K562 (cell line): ENCODE results near the gene HIP1R. TPM values are rescaled to one million over a fixed set of nuclear protein-coding genes. Genes with fewer than 3 reads are reported as not detected.

Experiments
- ATAC-seq: fragments of 200-7000 bp; cut with Tn5 transposase; 3 replicates; pipeline ENCODE4 v1.9.1; 2020; ENCODE audit warnings: moderate library complexity
- BruUV-seq: library from RNA; stranded (reverse); fragments of 400-500 nt; replicated peaks from 2 replicates; lab custom pipeline; 2021; lab: Mats Ljungman, UMichigan
- CTCF ChIA-PET: fragments of 300-600 bp; formaldehyde crosslinking; extraction: SDS; loops from one replicate; lab custom pipeline; 2021; ENCODE audit warnings: low intra/inter-chr PET ratio; lab: Yijun Ruan, JAX
- POLR2A ChIA-PET: fragments of 300-600, 350-650 bp; sonication (Branson Sonifier 250); formaldehyde crosslinking; extraction: SDS; loops from one replicate; lab custom pipeline; 2021; ENCODE audit warnings: antibody characterized with exemption, inconsistent platforms; lab: Yijun Ruan, JAX
- DNase-seq, 4 experiments: peaks; one replicate each; pipeline versions ENCODE4 v3.0.0 to v3.0.0-alpha.2; 2011 to 2018; ENCODE audit warnings: low spot score in 3 of 4, mixed read lengths in 3 of 4; ENCODE audit errors: extremely low read depth in 1 of 4
- FAIRE-seq: peaks from 2 replicates; lab custom pipeline; 2011; peaks lifted over from hg19 to GRCh38; lab: Jason Lieb, UNC
- H2AFZ ChIP-seq: 2 replicates; pipeline ENCODE4 v1.6.0; 2011; ENCODE audit warnings: low read depth, low read length, control low read depth, inconsistent platforms
- H3K27ac ChIP-seq: fragments of 200-600 bp; 3 replicates; pipeline ENCODE4 v1.8.0; 2011; ENCODE audit warnings: low read depth, mild to moderate bottlenecking, control low read depth, inconsistent platforms, low read length, moderate library complexity, mixed read lengths; ENCODE audit errors: extremely low read depth
- H3K27me3 ChIP-seq, 2 experiments: fragments of 300-600 bp in 1 of 2; 2 replicates in 1 of 2; 3 replicates in 1 of 2; pipeline versions ENCODE4 v1.6.0 to v1.8.0; 2011; ENCODE audit warnings: inconsistent platforms in 2 of 2, low read length in 2 of 2, mild to moderate bottlenecking in 1 of 2, mixed read lengths in 1 of 2, moderate library complexity in 1 of 2; ENCODE audit not compliant: control insufficient read depth in 2 of 2, insufficient read depth in 2 of 2
- H3K36me3 ChIP-seq: fragments of 300-600 bp; 3 replicates; pipeline ENCODE4 v1.8.0; 2011; ENCODE audit warnings: mild to moderate bottlenecking, low read length, inconsistent platforms; ENCODE audit not compliant: control insufficient read depth, insufficient read depth
- H3K4me1 ChIP-seq, 2 experiments: fragments of 200-600 bp in 1 of 2; replicated peaks in 1 of 2; 2 replicates in 1 of 2; 3 replicates in 1 of 2; pipeline versions ENCODE4 v1.5.1 to v1.8.0; 2011; ENCODE audit warnings: inconsistent platforms in 2 of 2, low read length in 2 of 2, mild to moderate bottlenecking in 1 of 2, mixed read lengths in 1 of 2, moderate library complexity in 1 of 2; ENCODE audit not compliant: control insufficient read depth in 2 of 2, insufficient read depth in 2 of 2
- H3K4me2 ChIP-seq: 2 replicates; pipeline ENCODE4 v1.6.1; 2011; ENCODE audit warnings: low read length, control low read depth, inconsistent platforms, mixed read lengths; ENCODE audit not compliant: insufficient read depth
- H3K4me3 ChIP-seq: fragments of 200-600 bp; sonication (generic), shearing (Covaris generic); 2 replicates; pipeline ENCODE4 v1.5.1; 2016; ENCODE audit warnings: control low read depth, inconsistent platforms
- H3K79me2 ChIP-seq: fragments of 200-600 bp; 3 replicates; pipeline ENCODE4 v1.8.0; 2011; ENCODE audit warnings: low read length, inconsistent platforms; ENCODE audit not compliant: control insufficient read depth, insufficient read depth
- H3K9ac ChIP-seq, 2 experiments: 2 replicates each; pipeline versions ENCODE4 v1.6.0 to v1.6.1; 2011; ENCODE audit warnings: low read depth in 2 of 2, low read length in 2 of 2, control low read depth in 1 of 2, inconsistent platforms in 1 of 2, mild to moderate bottlenecking in 1 of 2, mixed read lengths in 1 of 2; ENCODE audit not compliant: insufficient read depth in 1 of 2
- H3K9me1 ChIP-seq: one replicate; pipeline ENCODE4 v1.6.0; 2011; ENCODE audit warnings: inconsistent platforms, mild to moderate bottlenecking, low read length, moderate library complexity; ENCODE audit not compliant: control insufficient read depth, insufficient read depth
- H3K9me3 ChIP-seq: replicated peaks from 2 replicates; pipeline ENCODE4 v1.5.1; 2011; ENCODE audit warnings: low read depth, low read length, inconsistent platforms; ENCODE audit not compliant: control insufficient read depth, insufficient read depth
- H4K20me1 ChIP-seq: replicated peaks from 2 replicates; pipeline ENCODE4 v1.6.1; 2011; ENCODE audit warnings: low read length, inconsistent platforms, mixed read lengths; ENCODE audit not compliant: control insufficient read depth, insufficient read depth
- E2F5 ChIP-seq: sonication (generic); formaldehyde crosslinking; IDR thresholded peaks from 2 replicates; pipeline ENCODE4 v1.8.0; 2022; ENCODE audit warnings: mild to moderate bottlenecking, missing genetic modification reagents
- ELK3 ChIP-seq: fragments of 450-650 bp; formaldehyde crosslinking; IDR thresholded peaks from 2 replicates; pipeline ENCODE4 v1.4.0; 2020; ENCODE audit warnings: mild to moderate bottlenecking
- POLR2AphosphoS2 ChIP-seq: IDR thresholded peaks from 2 replicates; pipeline ENCODE4 v1.6.1; 2012; ENCODE audit warnings: low read length, improper control_type of control experiment
- PURB ChIP-seq: sonication (generic); formaldehyde crosslinking; IDR thresholded peaks from 2 replicates; pipeline ENCODE4 v1.9.0; 2021; ENCODE audit warnings: low read depth, mild to moderate bottlenecking, missing genetic modification reagents
- SOX6 ChIP-seq: fragments of 450-650 bp; IDR thresholded peaks from 2 replicates; pipeline ENCODE4 v1.6.1; 2014; ENCODE audit warnings: mild to moderate bottlenecking
- ZKSCAN1 ChIP-seq: fragments of 150-350 bp; IDR thresholded peaks from 2 replicates; pipeline ENCODE4 v1.6.1; 2016; ENCODE audit warnings: low read depth, low read length
- WGBS: fragments of 100-300 bp; shearing (Covaris generic); methylation state at CpG from one replicate; pipeline ENCODE4 v1.1.6; 2016; ENCODE audit warnings: low coverage, mixed read lengths; ENCODE audit not compliant: insufficient coverage; ENCODE audit errors: missing lambda C conversion rate; 5-methylcytosine and 5-hydroxymethylcytosine counted together
- in situ Hi-C: fragments of 300-500 bp; cut with MboI; formaldehyde crosslinking; loops from 4 replicates; pipeline ENCODE4 v1.15.0; 2018; ENCODE audit warnings: inconsistent platforms, mixed read lengths
- intact Hi-C: fragments of 100-400 bp; cut with micrococcal nuclease; formaldehyde crosslinking; loops from 2 replicates; pipeline ENCODE4 v1.14.2; 2022
- polyA plus RNA-seq, 8 experiments: library from polyadenylated mRNA; depleted of rRNA in 4 of 8; stranded (reverse) in 5 of 8; unstranded in 3 of 8; fragments of >200 nt; fragmentation: Nextera tagmentation in 2 of 8; fragmentation: Illumina TruSeq in 1 of 8; extraction: Ambion mirVana in 2 of 8; extraction: Trizol in 1 of 8; gene quantifications; 2 replicates each; pipeline versions ENCODE4 v1.2.1 to v1.2.3, GENCODE V29; 2011 to 2014; ENCODE audit warnings: inconsistent platforms in 1 of 8, missing spikeins in 1 of 8
- total RNA-seq, 7 experiments: library from RNA; depleted of rRNA in 6 of 7; stranded (reverse); fragments of >200 nt in 6 of 7; fragmentation: Illumina TruSeq in 2 of 7; extraction: Trizol in 2 of 7; gene quantifications; 2 replicates each; pipeline versions ENCODE4 v1.2.1 to v1.2.3, GENCODE V29; 2011 to 2021; ENCODE audit warnings: low replicate concordance in 1 of 7
- TF ChIP-seq, protein P1 (sequence below): fragments of 200-600 bp; sonication (generic); IDR thresholded peaks from one replicate; pipeline ENCODE4 v1.6.1; 2012; ENCODE audit warnings: mild to moderate bottlenecking, low read depth, low read length, inconsistent platforms

HIP1R gene
- total and polyA plus RNA-seq, 9 of the 15 experiments (the other 6 are each of a cell fraction or from before 2014, with no cell fraction given): 0.15 to 31.0 (median 14.2) TPM

DNA sequence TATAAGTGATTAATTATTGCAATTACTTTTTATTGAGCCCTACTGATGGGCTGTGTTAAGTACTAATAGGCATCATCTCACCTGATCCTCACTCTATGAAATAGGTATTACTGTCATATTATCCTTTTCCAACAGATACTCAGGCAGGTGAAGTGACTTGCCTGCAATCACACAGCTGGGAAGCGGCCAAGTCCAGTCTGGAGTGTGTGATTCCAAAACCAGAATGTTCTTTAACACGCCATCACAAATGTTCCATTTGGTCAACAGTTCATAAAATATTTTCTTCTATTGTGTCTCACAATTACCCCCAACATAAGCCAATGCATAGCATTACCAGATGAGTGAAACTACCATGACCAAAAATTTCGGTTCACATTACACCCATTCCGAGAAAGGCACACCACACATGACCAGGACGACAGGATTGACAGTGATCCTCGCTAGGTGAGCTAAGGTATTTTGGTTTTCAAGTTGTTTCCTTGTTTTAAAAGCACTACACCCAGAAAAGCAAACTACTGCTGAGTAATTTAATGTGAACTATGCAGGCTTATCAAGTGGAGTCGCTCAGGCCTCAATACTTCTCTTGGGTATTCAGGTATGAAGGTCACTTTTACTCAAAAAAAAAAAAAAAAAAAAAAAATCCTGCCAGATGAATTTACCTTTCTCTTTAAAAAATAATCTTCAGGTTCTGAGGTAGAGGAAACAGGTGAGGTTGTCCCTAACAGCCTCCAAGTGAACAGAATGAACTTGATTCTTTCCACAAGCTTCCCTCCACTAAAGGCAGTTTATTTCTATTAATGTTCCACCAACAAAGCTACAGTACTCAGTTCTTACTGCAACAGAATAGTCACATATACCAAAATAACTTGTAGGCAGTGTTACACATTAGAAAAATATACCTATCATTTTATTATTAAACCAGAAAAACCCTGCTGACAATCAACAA is 58.2 kb downstream of the HIP1R start:
- TSS peak; percentile 23 for BruUV-seq
- peaks cover 27 to 54% of the 10 kb centered on the region in 2 experiments for H3K4me1 ChIP-seq
- H3K4me2 ChIP-seq: peak overlapping the region; percentile 92
- 42% methylated on average over 7 of the region's 7 CpGs for WGBS
- peak overlapping the region; percentile 92; the same call in 2 of the 3 replicates for H3K27ac ChIP-seq
- H3K9me3 ChIP-seq: no peaks in the 10 kb centered on the region
- no peak for ATAC-seq
- H3K79me2 ChIP-seq: peaks cover 73% of the 10 kb centered on the region
- no peak overlapping the region for H2AFZ ChIP-seq
- CTCF ChIA-PET: no interaction called here
- intact Hi-C loops (no loop called here), in situ Hi-C loops (no loop called here)
- H3K9ac ChIP-seq: peak overlapping the region in 1 of 2 experiments; percentile 95; a peak in 1 of 4 replicates
- no peak for DNase-seq
- POLR2A ChIA-PET: interaction anchor here (0.6 to 1.8 kb wide), 6 partner anchors 7 to 191 kb away, joined by 3 to 6 read pairs (median 4); no protein-coding TSS in a partner anchor
- H4K20me1 ChIP-seq: peaks cover 24% of the 10 kb centered on the region
- peak overlapping the region; percentile 86; the same call in 1 of the 2 replicates for H3K4me3 ChIP-seq
- no peaks in the 10 kb centered on the region for H3K27me3 ChIP-seq
- FAIRE-seq: no peak
- peaks cover 18% of the 10 kb centered on the region; the same call in 2 of the 3 replicates for H3K36me3 ChIP-seq
- no peaks in the 10 kb centered on the region for H3K9me1 ChIP-seq
- TF ChIP-seq ZKSCAN1 (no peak), POLR2AphosphoS2 (no peak), PURB (no peak), E2F5 (CRISPR knock-in tag) (no peak), SOX6 (no peak), ELK3 (CRISPR knock-in tag) (no peak)
- TF ChIP-seq, protein P1, sequence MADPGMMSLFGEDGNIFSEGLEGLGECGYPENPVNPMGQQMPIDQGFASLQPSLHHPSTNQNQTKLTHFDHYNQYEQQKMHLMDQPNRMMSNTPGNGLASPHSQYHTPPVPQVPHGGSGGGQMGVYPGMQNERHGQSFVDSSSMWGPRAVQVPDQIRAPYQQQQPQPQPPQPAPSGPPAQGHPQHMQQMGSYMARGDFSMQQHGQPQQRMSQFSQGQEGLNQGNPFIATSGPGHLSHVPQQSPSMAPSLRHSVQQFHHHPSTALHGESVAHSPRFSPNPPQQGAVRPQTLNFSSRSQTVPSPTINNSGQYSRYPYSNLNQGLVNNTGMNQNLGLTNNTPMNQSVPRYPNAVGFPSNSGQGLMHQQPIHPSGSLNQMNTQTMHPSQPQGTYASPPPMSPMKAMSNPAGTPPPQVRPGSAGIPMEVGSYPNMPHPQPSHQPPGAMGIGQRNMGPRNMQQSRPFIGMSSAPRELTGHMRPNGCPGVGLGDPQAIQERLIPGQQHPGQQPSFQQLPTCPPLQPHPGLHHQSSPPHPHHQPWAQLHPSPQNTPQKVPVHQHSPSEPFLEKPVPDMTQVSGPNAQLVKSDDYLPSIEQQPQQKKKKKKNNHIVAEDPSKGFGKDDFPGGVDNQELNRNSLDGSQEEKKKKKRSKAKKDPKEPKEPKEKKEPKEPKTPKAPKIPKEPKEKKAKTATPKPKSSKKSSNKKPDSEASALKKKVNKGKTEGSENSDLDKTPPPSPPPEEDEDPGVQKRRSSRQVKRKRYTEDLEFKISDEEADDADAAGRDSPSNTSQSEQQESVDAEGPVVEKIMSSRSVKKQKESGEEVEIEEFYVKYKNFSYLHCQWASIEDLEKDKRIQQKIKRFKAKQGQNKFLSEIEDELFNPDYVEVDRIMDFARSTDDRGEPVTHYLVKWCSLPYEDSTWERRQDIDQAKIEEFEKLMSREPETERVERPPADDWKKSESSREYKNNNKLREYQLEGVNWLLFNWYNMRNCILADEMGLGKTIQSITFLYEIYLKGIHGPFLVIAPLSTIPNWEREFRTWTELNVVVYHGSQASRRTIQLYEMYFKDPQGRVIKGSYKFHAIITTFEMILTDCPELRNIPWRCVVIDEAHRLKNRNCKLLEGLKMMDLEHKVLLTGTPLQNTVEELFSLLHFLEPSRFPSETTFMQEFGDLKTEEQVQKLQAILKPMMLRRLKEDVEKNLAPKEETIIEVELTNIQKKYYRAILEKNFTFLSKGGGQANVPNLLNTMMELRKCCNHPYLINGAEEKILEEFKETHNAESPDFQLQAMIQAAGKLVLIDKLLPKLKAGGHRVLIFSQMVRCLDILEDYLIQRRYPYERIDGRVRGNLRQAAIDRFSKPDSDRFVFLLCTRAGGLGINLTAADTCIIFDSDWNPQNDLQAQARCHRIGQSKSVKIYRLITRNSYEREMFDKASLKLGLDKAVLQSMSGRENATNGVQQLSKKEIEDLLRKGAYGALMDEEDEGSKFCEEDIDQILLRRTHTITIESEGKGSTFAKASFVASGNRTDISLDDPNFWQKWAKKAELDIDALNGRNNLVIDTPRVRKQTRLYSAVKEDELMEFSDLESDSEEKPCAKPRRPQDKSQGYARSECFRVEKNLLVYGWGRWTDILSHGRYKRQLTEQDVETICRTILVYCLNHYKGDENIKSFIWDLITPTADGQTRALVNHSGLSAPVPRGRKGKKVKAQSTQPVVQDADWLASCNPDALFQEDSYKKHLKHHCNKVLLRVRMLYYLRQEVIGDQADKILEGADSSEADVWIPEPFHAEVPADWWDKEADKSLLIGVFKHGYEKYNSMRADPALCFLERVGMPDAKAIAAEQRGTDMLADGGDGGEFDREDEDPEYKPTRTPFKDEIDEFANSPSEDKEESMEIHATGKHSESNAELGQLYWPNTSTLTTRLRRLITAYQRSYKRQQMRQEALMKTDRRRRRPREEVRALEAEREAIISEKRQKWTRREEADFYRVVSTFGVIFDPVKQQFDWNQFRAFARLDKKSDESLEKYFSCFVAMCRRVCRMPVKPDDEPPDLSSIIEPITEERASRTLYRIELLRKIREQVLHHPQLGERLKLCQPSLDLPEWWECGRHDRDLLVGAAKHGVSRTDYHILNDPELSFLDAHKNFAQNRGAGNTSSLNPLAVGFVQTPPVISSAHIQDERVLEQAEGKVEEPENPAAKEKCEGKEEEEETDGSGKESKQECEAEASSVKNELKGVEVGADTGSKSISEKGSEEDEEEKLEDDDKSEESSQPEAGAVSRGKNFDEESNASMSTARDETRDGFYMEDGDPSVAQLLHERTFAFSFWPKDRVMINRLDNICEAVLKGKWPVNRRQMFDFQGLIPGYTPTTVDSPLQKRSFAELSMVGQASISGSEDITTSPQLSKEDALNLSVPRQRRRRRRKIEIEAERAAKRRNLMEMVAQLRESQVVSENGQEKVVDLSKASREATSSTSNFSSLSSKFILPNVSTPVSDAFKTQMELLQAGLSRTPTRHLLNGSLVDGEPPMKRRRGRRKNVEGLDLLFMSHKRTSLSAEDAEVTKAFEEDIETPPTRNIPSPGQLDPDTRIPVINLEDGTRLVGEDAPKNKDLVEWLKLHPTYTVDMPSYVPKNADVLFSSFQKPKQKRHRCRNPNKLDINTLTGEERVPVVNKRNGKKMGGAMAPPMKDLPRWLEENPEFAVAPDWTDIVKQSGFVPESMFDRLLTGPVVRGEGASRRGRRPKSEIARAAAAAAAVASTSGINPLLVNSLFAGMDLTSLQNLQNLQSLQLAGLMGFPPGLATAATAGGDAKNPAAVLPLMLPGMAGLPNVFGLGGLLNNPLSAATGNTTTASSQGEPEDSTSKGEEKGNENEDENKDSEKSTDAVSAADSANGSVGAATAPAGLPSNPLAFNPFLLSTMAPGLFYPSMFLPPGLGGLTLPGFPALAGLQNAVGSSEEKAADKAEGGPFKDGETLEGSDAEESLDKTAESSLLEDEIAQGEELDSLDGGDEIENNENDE: no peak
